ENCODE results near the gene LGI1. TPM values are rescaled to one million over a fixed set of nuclear protein-coding genes. Genes with fewer than 3 reads are reported as not detected.

LGI1 gene
- total and polyA plus RNA-seq, 8 donors: 0.19 to 0.99 TPM; not detected in 6

- Histone ChIP-seq H3K27ac (no peak overlapping the region), H3K4me3 (no peak overlapping the region), H3K36me3 (no peaks in the 10 kb centered on the region), H3K4me1 (no peaks in the 10 kb centered on the region), H3K9me3 (no peaks in the 10 kb centered on the region), H3K27me3 (no peaks in the 10 kb centered on the region)
- no peak for TF ChIP-seq CTCF (IDR thresholded peaks at IDR 0.05)
- FAIRE-seq: no peak
- no peak for DNase-seq
- intact Hi-C loops (cut with DNase I): no loop called here
- ATAC-seq: no peak
Observed at GRCh38 chr10:93768892-93769291, 11.2 kb downstream of the LGI1 start.

GRCh38 chr10:93771354-93771753 lies 13.6 kb downstream of the LGI1 start:
- H3K4me1 ChIP-seq: no peaks in the 10 kb centered on the region
- no peak overlapping the region for H3K27ac ChIP-seq
- no peaks in the 10 kb centered on the region for H3K9me3 ChIP-seq
- no peaks in the 10 kb centered on the region for H3K36me3 ChIP-seq
- ATAC-seq (no peak), FAIRE-seq (no peak), DNase-seq (no peak)
- WGBS, 2 donors: 72 to 77% methylated on average over 7 of the region's 7 CpGs
- no peak overlapping the region for H3K4me3 ChIP-seq
- intact Hi-C loops (cut with DNase I): no loop called here
- no peaks in the 10 kb centered on the region for H3K27me3 ChIP-seq
- TF ChIP-seq CTCF (IDR thresholded peaks at IDR 0.05): no peak

GRCh38 chr10:93773120-93773519 lies 15.4 kb downstream of the LGI1 start:
- no peaks in the 10 kb centered on the region for H3K4me1 ChIP-seq
- intact Hi-C loops (cut with DNase I): no loop called here
- no peak overlapping the region for H3K27ac ChIP-seq
- ATAC-seq (no peak), DNase-seq (no peak), FAIRE-seq (no peak)
- H3K36me3 ChIP-seq: no peaks in the 10 kb centered on the region
- no peaks in the 10 kb centered on the region for H3K9me3 ChIP-seq
- WGBS, 2 donors: 66 to 76% methylated on average over 5 of the region's 5 CpGs
- H3K4me3 ChIP-seq: no peak overlapping the region
- TF ChIP-seq CTCF (IDR thresholded peaks at IDR 0.05): no peak
- H3K27me3 ChIP-seq: no peaks in the 10 kb centered on the region

GRCh38 chr10:93773705-93774104 lies 16.0 kb downstream of the LGI1 start:
- WGBS, 2 donors: 59 to 64% methylated on average over 4 of the region's 4 CpGs
- ATAC-seq: no peak

GRCh38 chr10:93775356-93775755 lies 17.6 kb downstream of the LGI1 start:
- ATAC-seq (peak in 2 of 4 donors; percentile 36 to 71), DNase-seq (no peak), FAIRE-seq (no peak)
- intact Hi-C loops (cut with DNase I): no loop called here
- H3K27me3 ChIP-seq: no peaks in the 10 kb centered on the region
- H3K36me3 ChIP-seq: no peaks in the 10 kb centered on the region
- H3K9me3 ChIP-seq: no peaks in the 10 kb centered on the region
- no peak for TF ChIP-seq CTCF (IDR thresholded peaks at IDR 0.05)
- WGBS, 2 donors: 20 to 21% methylated on average over 5 of the region's 5 CpGs
- H3K4me3 ChIP-seq: no peak overlapping the region
- no peaks in the 10 kb centered on the region for H3K4me1 ChIP-seq
- no peak overlapping the region for H3K27ac ChIP-seq

More at GRCh38 chr10:93773705-93774104, 16.0 kb downstream of the LGI1 start:
- TF ChIP-seq CTCF (IDR thresholded peaks at IDR 0.05): no peak
- no peak overlapping the region for H3K27ac ChIP-seq
- no peak overlapping the region for H3K4me3 ChIP-seq
- H3K4me1 ChIP-seq: no peaks in the 10 kb centered on the region
- FAIRE-seq (no peak), DNase-seq (no peak)
- intact Hi-C loops (cut with DNase I): no loop called here
- H3K36me3 ChIP-seq: no peaks in the 10 kb centered on the region
- H3K27me3 ChIP-seq: no peaks in the 10 kb centered on the region
- no peaks in the 10 kb centered on the region for H3K9me3 ChIP-seq

All from pancreas (tissue), 10 donors.